Skin epidermis (tissue), 12 donors: ENCODE data around the gene MSH5.
"Not testable (repeated sequence)": the region's sequence is repeated elsewhere in the genome, so short reads cannot be mapped to it uniquely, and the experiment has no call there.

Experiments
- H3K27ac ChIP-seq, 21 experiments: fragments of 200-600 bp; sonication (generic) in 11 of 21; one replicate each; pipeline ENCODE4 v1.5.0; 2020; ENCODE audit warnings: mild to moderate bottlenecking in 3 of 21, inconsistent platforms in 2 of 21, moderate library complexity in 2 of 21
- H3K4me3 ChIP-seq, 7 experiments: fragments of 200-600 bp; sonication (generic) in 2 of 7; one replicate each; pipeline ENCODE4 v1.5.0; 2020; ENCODE audit warnings: inconsistent platforms in 2 of 7, mild to moderate bottlenecking in 2 of 7, moderate library complexity in 1 of 7

Gene MSH5

GRCh38 chr6:31784098-31784925, 44.5 kb downstream of the MSH5 start:
- no peak overlapping the region for H3K27ac ChIP-seq

GRCh38 chr6:31785475-31785874, 45.7 kb downstream of the MSH5 start:
- no peak overlapping the region for H3K27ac ChIP-seq

More at GRCh38 chr6:31784098-31784925, 44.5 kb downstream of the MSH5 start:
- no peak overlapping the region for H3K4me3 ChIP-seq

GRCh38 chr6:31791324-31792089, 51.7 kb downstream of the MSH5 start:
- H3K27ac ChIP-seq, result peak overlapping the region in 4 of 21 experiments; percentile 23 to 53 (median 42)
- H3K4me3 ChIP-seq, result no peak overlapping the region

More at GRCh38 chr6:31785475-31785874, 45.7 kb downstream of the MSH5 start:
- no peak overlapping the region for H3K4me3 ChIP-seq

DNA sequence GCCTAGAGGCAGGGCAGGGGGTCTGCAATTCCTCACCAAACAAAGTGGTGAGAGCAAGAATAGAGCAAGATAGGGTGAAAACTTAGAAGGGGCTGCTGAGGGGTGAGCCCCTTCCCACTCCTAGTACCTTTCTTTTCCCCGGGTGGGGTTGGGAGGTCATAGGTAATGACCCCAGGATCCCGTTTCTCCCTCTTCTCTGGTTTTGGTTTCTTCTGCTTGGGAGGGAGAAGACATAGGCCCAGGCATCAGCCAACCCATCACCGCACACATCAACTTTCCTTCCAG, 52.2 kb downstream of the MSH5 start:
- Histone ChIP-seq H3K4me3 (no peak overlapping the region), H3K27ac (peak overlapping the region in 4 of 21 experiments; percentile 23 to 53 (median 42))

GRCh38 chr6:31792761-31793171, 53.0 kb downstream of the MSH5 start:
- Histone ChIP-seq H3K27ac (peak overlapping the region in 5 of 21 experiments; percentile 17 to 35 (median 29)), H3K4me3 (no peak overlapping the region)

DNA sequence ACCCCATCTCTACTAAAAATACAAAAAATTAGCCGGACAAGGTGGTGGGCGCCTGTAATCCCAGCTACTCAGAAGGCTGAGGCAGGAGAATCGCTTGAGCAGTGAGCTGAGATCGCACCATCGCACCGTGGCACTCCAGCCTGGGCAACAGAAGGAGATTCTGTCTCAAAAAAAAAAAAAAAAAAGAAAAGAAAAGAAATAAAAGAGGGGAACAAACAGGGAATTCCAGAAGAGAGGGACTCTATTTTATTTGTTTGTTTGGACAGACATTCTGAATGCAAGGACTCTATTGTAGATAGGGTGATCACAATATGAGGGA, 54.1 kb downstream of the MSH5 start:
- peak overlapping the region in 10 of 21 experiments; percentile 90 to 100 (median 98) for H3K27ac ChIP-seq
- H3K4me3 ChIP-seq, result peak overlapping the region in 1 of 7 experiments; percentile 84

- Histone ChIP-seq H3K27ac (peak overlapping the region; percentile 62 to 100 (median 98)), H3K4me3 (peak overlapping the region; percentile 74 to 92 (median 84))
Observed at GRCh38 chr6:31794294-31794865, 54.6 kb downstream of the MSH5 start.

GRCh38 chr6:31794866-31795615, 55.2 kb downstream of the MSH5 start:
- H3K27ac ChIP-seq, result peak overlapping the region; percentile 90 to 100 (median 98)
- H3K4me3 ChIP-seq, result peak overlapping the region; percentile 74 to 92 (median 84)

- peak within 1 kb of the TSS; percentile 90 to 100 (median 98) for H3K27ac ChIP-seq
- H3K4me3 ChIP-seq, result peak within 1 kb of the TSS; percentile 74 to 92 (median 84)
Observed at GRCh38 chr6:31795616-31796298, 56.0 kb downstream of the MSH5 start, which contains the start of gene VARS1. TSS of gene VARS1 (minus strand) at chr6:31795752. CDS start at chr6:31795217, 535 bp downstream.

- peak overlapping the region in 15 of 21 experiments; percentile 15 to 100 (median 95) for H3K27ac ChIP-seq
- no peak overlapping the region for H3K4me3 ChIP-seq
Observed at GRCh38 chr6:31796993-31797385, 57.2 kb downstream of the MSH5 start.

DNA sequence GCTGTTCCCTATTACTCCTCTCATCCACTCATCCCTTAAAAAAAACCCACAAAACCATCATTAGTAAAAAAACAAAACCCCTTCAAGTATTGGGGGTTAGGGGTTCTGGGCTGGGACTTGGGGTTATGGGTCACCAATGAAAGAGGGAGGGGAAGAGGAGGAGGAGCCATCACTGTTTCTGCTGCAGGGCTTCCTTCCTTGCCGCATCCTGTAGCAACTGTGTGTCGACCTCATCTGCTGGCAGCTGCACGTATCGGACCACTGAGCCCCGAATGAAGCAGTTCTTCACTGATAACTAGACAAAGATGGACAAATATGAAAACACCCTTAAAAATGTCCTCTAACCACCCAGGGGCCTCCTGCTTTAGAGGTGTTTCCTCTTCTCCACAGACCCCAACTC, 57.8 kb downstream of the MSH5 start:
- H3K27ac ChIP-seq, result peak overlapping the region in 15 of 21 experiments; percentile 10 to 100 (median 76)
- no peak overlapping the region for H3K4me3 ChIP-seq

DNA sequence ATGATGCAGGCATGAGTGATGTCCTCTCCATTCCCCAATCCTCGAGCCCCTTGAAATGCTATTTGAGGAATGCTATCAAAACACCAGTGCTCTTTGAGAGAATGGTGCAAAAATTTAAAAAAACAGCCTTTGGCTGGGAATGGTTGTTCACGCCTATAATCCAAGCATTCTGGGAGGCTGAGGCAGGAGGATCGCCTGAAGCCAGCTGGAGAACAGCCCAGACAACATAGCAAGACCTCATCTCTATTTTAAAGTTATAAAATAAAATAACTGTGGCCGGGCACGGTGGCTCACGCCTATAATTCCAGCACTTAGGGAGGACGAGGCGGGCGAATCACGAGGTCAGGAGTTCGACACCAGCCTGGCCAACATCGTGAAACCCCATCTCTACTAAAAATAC, 60.0 kb downstream of the MSH5 start:
- no peak overlapping the region for H3K27ac ChIP-seq

DNA sequence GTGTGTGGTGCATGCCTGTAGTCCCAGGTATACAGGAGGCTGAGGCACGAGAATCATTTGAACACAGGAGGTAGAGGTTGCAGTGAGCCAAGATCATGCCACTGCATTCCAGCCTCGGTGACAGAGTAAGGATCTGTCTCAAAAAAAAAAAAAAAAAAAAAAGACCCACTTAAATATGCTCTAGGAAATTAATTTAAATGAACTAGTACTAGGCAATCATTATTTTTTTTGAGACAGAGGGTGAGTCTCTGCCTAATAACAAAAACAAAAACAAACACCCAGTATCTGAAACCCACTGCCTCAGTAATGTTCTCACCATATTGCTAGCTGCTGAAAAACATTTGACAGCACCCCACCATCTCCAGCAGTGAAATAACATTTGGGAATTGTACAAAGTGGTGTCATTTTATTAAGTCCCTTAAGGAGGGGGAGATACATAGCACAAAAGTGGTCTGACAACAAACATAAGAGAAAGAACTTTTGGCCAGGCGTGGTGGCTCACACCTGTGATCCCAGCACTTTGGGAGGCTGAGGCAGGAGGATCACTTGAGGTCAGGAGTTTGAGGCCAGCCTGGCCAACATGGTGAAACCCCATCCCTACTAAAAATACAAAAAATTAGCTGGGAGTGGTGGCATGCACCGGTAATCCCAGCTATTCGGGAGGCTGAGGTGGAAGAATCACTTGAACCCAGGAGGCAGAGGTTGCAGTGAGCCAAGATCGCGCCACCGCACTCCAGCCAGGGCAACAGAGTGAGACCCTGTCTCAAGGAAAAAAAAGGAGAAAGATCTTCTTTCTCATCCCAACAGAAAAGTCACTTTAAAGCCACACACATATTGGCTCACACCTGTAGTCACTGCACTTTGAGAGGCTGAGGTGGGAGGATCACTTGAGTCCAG, 61.5 kb downstream of the MSH5 start:
- H3K4me3 ChIP-seq, H3K27ac ChIP-seq: not testable (repeated sequence)

More for the DNA sequence above, 60.0 kb downstream of the MSH5 start:
- H3K4me3 ChIP-seq, result no peak overlapping the region

DNA sequence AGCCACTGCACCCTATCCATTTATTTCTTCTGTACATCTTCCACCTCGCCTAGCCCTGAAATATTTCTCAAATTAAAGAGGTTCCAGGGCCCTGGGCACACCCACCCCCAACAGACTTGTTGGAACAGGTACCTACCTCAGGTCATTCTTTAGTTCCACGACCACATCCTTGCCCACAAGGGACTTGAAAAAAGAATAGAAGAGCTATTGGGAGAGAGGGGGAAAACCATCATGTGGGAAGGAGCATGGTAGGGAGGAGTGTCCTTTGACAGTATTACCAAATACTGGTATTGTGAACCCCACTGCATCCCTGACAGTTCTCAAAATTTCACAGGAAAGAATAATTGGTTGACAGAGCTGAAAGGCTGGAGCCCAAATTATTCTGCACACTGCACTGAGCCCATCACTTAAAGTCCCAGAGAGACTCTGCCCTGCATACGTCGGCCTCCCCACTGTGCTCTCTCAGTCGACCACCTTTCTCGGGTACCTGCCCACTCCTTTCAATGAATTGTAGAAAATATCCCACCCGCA, 66.2 kb downstream of the MSH5 start:
- peak overlapping the region; percentile 45 to 62 (median 55) for H3K4me3 ChIP-seq
- H3K27ac ChIP-seq, result peak overlapping the region in 20 of 21 experiments; percentile 78 to 93 (median 91)

- H3K4me3 ChIP-seq, result peak within 1 kb of the TSS; percentile 45 to 62 (median 55)
- peak within 1 kb of the TSS in 20 of 21 experiments; percentile 78 to 93 (median 91) for H3K27ac ChIP-seq
Observed at GRCh38 chr6:31806470-31807272, 66.9 kb downstream of the MSH5 start, which contains the start of gene LSM2. TSS of gene LSM2 (minus strand) at chr6:31806966. CDS start at chr6:31806757, 209 bp downstream.

- not testable (repeated sequence) for H3K4me3 ChIP-seq, H3K27ac ChIP-seq
Observed at GRCh38 chr6:31808599-31808998, 68.8 kb downstream of the MSH5 start.

GRCh38 chr6:31811645-31812044, 71.8 kb downstream of the MSH5 start:
- H3K27ac ChIP-seq, result no peak overlapping the region
- no peak overlapping the region for H3K4me3 ChIP-seq
